Prostate gland (tissue), 2 donors: ENCODE results near the gene PCDHB5.

Experiments
- POLR2A ChIP-seq: fragments of 450-650 bp; IDR thresholded peaks from one replicate; pipeline ENCODE4 v1.6.1; 2016; ENCODE audit warnings: antibody characterized with exemption, mild to moderate bottlenecking
- TF ChIP-seq, protein P1 (sequence below), 4 experiments: fragments of 200-600 bp in 2 of 4; fragments of 450-650 bp in 2 of 4; sonication (generic) in 2 of 4; IDR thresholded peaks; 1 replicate in 3 of 4; 2 replicates in 1 of 4; pipeline ENCODE4 v1.5.1; 2016 to 2019; ENCODE audit warnings: antibody characterized with exemption in 4 of 4, mild to moderate bottlenecking in 2 of 4, moderate library complexity in 2 of 4

- TF ChIP-seq, protein P1, sequence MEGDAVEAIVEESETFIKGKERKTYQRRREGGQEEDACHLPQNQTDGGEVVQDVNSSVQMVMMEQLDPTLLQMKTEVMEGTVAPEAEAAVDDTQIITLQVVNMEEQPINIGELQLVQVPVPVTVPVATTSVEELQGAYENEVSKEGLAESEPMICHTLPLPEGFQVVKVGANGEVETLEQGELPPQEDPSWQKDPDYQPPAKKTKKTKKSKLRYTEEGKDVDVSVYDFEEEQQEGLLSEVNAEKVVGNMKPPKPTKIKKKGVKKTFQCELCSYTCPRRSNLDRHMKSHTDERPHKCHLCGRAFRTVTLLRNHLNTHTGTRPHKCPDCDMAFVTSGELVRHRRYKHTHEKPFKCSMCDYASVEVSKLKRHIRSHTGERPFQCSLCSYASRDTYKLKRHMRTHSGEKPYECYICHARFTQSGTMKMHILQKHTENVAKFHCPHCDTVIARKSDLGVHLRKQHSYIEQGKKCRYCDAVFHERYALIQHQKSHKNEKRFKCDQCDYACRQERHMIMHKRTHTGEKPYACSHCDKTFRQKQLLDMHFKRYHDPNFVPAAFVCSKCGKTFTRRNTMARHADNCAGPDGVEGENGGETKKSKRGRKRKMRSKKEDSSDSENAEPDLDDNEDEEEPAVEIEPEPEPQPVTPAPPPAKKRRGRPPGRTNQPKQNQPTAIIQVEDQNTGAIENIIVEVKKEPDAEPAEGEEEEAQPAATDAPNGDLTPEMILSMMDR (IDR thresholded peaks at IDR 0.05) = no peak
- no peak for TF ChIP-seq POLR2A
Observed at GRCh38 chr5:141135718-141136266, 786 bp downstream of the PCDHB5 start.
